COLO668 (cell line): ENCODE measurements around the gene ITPRID2.

Experiments
- DNase-seq: peaks from one replicate; lab custom pipeline; 2025; ENCODE audit not compliant: unreplicated experiment; lab: John Stamatoyannopoulos, UW

ITPRID2 gene

DNA sequence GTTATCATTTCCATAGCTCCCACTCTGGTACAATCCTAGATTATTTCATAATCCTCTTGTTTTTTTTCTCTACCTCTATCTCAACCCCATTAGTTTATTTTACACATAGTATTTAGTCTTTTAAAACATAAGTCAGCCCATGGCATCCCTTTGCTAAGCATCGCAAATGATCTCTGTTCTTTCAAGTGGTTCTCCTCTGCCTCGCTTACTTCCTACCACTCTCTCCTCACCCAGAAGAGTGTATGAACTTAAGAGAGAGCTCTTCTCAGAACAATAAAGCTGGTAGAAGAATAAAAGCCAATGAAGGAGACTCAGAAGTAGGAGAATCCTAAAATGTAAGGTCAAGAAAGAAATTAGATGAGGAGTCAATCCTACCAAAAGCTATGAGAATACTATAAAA is 12.2 kb upstream of the ITPRID2 start:
- no peak for DNase-seq

- DNase-seq, result no peak
Measured at GRCh38 chr2:181882246-181883020, 9.1 kb upstream of the ITPRID2 start.

- no peak for DNase-seq
Measured at GRCh38 chr2:181884601-181885000, 6.9 kb upstream of the ITPRID2 start.

GRCh38 chr2:181885096-181885495 is 6.4 kb upstream of the ITPRID2 start:
- no peak for DNase-seq

- no peak for DNase-seq
Measured at GRCh38 chr2:181886192-181886591, 5.3 kb upstream of the ITPRID2 start.

GRCh38 chr2:181887045-181887444 is 4.5 kb upstream of the ITPRID2 start:
- no peak for DNase-seq

- no peak for DNase-seq
Measured at GRCh38 chr2:181889776-181890175, 1.8 kb upstream of the ITPRID2 start.

DNA sequence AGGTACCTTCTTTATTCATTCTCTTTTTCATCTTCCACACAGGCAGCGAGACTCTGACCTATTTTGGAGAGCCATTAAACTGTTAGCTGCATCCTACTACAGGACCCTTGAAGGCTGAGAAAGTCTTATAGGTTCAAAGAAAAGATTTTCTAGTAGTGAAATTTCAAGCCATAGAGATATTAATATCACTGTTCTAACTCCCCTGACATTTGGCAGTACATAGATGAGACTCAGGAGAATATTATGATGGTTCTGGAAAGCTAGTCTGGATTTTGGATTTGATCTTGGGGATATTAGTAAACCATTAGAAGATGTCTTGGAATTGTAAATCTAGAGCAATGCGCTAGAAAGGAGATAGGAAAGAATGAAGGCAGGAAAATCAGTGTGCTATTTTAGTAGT is 1.3 kb upstream of the ITPRID2 start:
- no peak for DNase-seq

DNA sequence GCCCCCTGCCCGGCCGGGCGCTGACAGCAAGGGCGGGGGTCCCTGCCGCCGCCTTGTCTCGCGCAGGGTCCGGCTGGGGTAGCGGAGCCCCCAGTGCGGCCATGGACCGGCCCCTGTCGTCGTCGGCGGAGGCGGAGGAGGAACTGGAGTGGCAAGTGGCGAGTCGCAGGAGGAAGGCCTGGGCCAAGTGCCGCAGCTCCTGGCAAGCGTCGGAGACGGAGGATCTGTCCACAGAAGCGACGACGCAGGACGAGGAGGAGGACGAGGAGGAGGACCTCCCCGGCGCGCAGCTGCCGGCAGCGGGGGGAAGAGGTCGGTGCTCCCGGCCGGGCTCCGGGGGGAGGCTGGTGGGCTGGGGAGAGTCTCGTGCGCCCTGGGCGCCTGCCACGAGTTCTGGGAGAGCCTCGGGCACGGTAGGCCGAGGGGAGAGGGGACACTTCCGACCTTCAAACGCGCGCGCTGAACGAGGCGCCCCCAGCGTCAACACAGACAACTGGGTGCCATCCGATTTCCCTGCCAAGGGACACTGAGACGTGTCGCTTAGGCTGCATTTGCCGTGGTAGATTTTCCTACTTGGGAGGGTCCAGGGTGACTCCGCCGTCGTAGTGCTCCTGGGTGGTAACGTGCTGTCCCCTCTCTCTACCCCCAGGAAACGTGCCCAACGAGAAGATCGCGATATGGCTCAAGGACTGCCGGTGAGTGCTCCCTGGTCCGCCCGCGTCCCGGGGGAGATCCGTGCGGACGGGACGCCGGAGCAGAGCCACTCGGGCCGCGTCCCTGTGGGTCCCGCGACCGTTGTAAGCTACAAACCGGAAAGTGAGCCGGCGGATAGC is 652 bp downstream of the ITPRID2 start:
- DNase-seq, result peak; percentile 73

DNA sequence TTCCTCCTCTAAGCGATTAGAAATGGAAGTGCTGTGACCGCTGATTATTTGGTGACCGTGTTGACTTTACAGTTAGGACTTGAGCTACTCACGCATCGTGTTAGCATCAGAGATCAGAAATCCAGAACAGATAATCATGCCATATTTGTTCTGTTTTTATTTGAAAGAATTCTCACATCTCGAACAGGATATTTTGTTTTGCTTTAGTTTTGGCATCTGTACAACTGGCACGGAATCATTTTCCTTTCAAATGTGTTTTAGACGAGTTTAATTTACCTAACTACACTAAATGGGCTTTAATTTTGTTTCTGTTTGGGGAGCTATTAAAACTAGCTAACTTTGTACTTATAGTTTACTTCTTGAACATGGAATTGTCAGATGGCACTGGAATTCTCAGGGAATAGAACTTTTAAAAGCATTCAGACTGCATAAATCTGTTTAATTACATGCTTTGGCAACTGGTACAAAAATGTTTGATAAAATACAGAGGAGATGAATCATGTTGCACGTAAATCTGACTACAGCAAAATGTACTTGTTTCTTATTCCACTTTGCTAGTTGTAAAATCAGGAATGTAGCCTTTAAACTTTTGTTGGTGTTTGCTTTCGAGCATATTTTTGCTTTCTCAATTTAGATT is 1.4 kb downstream of the ITPRID2 start:
- no peak for DNase-seq

- DNase-seq, result no peak
Measured at GRCh38 chr2:181894381-181894780, 2.9 kb downstream of the ITPRID2 start.

DNA sequence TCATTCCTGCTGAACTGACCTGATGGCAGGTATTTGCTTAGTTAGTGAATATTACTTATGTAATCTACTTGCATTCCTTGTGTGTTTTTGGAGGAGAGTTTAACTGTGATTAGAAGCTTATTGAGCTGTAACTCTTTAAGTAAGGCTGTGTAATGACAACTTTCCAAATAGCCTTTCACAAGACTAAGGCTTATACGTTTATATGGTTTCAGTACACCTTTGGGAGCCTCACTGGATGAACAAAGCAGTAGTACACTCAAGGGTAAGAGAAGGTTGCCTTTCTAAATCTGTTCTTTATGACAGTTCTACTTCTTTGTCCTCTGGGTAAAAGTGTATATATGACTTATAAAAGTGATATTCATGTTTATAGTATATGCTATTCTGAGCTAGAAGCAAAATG is 4.3 kb downstream of the ITPRID2 start:
- no peak for DNase-seq

- no peak for DNase-seq
Measured at GRCh38 chr2:181896286-181896685, 4.8 kb downstream of the ITPRID2 start.

- DNase-seq, result no peak
Measured at GRCh38 chr2:181900007-181900651, 8.6 kb downstream of the ITPRID2 start.

- no peak for DNase-seq
Measured at GRCh38 chr2:181902625-181903024, 11.1 kb downstream of the ITPRID2 start.

DNA sequence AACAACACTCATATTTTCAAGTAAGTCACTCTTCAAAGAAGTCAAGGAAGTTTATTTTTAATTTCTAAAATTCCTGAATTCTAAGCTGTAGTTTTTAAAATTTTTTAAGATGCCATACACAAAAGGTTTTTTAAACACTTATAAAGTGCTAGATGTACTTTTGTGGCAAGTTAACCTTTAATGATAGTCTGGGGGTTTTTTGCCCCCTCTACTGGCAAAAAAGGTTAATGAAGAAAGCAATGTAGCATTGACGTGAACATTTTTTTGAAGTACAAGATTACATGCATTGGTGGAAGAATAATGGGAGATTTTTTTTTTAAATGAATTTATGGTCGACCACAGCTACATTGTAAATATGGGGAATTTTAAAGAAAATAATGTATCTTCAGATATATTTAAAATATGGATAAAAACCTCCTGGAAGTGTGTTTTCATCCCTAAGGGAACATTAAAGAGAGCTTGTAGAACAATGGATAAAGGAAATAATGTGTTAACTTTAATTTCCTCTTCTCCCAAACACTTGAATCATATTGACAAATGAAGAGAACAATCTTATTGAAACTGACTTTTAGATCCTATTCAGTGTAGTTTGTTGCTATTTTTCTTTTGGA is 12.6 kb downstream of the ITPRID2 start:
- DNase-seq, result no peak

GRCh38 chr2:181907057-181907456 is 15.5 kb downstream of the ITPRID2 start:
- no peak for DNase-seq

DNA sequence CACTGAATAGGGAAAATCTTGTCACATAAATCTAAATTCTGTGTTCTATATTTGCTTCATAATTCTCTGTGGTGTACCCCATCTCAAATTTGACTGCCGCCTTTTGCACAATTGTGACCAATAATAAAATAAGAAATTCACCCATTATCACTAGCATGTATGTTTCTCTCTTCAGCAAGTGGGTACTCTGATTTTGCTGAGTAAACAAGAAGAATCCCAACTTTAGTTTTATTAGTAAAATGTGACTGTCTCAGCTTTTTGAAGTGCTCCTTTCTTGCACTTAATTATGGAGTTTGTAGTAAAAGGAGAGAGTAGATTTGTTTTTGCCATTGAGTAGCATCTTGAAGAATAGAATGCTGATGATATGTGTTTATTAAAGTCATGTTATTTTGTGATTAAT is 16.1 kb downstream of the ITPRID2 start:
- no peak for DNase-seq

DNA sequence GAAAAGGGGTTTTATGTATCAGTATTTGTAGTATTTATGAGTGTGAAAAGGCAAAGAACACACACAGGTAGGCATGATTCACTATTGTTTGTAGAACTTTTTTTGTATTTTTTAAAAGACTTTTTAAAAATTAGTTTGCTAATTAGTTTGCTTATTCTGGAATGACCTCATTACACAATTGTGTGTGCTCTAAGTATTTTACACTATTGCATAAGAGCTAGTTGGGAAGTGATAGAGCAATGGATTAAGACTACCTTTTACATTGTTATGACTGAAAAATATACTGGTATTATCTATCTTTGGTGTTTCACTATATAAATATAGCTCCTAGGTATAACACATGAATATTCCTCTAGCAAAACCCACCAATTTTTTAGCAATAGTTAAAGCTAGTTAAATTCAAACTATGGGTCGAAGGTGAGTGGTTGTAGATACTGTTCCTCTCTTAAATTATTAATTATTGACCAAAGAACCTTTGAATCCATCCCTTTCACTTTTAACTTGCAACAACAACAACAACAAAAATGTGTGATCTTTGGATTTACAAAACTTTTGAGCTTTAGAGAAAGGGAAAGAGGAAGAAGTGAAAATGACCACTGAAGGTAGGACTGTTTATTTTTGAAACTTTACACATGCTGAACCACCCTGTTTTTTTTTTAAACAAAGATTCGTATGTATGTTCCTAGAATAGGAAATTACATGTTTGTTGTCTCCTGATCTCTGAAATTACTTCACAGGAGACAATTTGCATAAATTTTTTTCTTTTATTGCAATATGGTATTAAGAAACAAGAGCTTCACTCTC is 18.7 kb downstream of the ITPRID2 start:
- DNase-seq, result no peak

DNA sequence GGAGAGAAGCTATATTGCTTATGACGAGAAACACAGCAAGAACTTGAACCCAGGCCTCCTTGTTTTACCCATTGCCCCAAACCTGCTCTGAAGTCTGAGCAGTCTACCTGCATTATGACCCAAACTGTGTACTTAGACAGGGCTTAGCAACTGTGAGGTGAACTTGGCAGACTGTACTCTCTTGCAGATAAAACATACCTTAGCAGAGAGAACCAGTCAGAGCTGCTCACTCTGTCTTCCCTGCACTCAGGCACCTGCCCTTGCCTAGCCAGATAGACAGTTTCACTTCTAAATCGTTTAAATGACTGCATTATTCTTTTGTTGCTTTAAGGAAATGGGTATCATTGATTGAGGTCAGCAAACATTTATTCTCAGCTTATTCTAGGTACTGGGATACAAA is 20.3 kb downstream of the ITPRID2 start:
- no peak for DNase-seq
